Skeletal muscle satellite cell (primary cell): Measurements from ENCODE around the gene CHTF18. TPM values are rescaled to one million over a fixed set of nuclear protein-coding genes. Genes with fewer than 3 reads are reported as not detected.

ENCODE experiments used
- small RNA-seq: library from RNA; depleted of rRNA; stranded (forward); fragments of <200 nt; gene quantifications from one replicate; pipeline ENCODE3, GENCODE V24; 2012

The CHTF18 gene

Small RNA genes lying within 50 kb of the gene (small RNA-seq; reads per million reads assigned to genes)
- gene MIR662 = not detected
